H54 (cell line): Measurements from ENCODE around the gene AP2A1.
"Not testable (repeated sequence)": the region's sequence is repeated elsewhere in the genome, so short reads cannot be mapped to it uniquely, and the experiment has no call there.

Experiments used
- DNase-seq: peaks from one replicate; pipeline ENCODE4 v3.0.0; 2011; ENCODE audit warnings: low spot score, mixed read lengths; ENCODE audit not compliant: insufficient read length
- FAIRE-seq: peaks from 3 replicates; lab custom pipeline; 2011; peaks lifted over from hg19 to GRCh38; lab: Jason Lieb, UNC
- POLR2A ChIP-seq: IDR thresholded peaks from 2 replicates; pipeline ENCODE4 v1.6.1; 2011; ENCODE audit warnings: low read depth, mild to moderate bottlenecking, low read length

Gene AP2A1

DNA sequence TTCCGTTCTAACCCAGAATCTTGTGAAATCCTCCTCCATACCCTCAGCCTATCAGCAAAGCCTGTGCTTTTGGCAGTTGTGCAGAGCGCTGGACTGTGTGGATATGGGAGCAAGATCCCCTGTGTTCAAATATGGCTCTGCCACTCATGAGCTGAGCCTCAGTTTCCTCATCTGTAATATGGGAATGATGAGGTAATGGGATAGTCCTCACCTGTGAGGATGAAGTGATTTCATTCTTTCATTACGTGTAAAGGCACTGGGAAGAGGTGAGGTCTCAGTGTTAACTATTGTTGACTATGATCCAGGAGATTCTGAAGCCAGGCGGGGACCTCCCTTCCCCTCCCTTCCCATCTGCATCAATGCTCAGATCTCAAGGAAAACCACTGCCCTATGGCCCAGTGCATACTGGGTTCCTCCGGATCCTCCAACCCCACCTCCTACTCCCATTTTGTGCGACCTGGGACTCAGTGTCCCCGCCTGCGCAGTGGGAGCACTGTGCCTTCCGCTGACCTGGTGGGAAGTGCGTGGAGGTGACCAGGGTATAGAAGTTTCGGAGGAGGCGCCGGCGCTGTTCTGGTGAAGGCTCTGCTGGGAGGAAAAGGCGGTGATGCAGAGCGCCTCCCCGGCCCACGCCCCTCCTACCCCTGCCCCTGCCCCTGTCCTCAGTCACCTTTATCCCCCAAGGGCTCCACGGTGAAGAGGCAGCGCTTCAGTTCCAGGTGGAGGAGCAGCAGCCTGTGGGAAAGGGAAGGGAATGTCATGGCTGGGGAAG lies 41.3 kb downstream of the AP2A1 start:
- DNase-seq = no peak
- no peak for TF ChIP-seq POLR2A
- FAIRE-seq = no peak

DNA sequence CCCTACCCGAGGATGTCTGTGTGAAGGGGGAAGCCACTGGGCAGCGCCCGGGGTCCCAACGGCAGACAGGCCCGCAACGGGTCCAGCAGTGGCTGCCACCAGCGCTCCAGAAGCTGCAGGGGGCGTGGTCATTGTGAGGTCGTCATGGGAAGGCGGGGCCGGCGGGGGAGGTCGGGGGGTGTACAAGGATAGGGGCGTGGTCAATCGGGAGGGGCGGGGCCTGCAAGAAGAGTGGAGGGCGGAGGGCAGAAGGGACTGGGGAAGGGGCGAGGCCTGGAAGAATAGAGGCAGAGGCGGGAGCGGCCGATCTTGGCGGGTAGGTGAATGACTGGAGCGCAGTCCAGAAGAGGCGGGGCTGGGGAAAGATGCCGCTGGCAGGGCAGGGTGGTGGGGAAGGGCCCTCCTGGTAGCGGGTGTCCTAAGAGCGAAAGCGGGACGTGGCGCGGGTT lies 41.9 kb downstream of the AP2A1 start:
- FAIRE-seq = no peak
- DNase-seq = peak; percentile 87
- no peak for TF ChIP-seq POLR2A

GRCh38 chr19:49809160-49809940 lies 42.5 kb downstream of the AP2A1 start:
- DNase-seq = no peak
- no peak for FAIRE-seq
- TF ChIP-seq POLR2A = no peak; the same call in 1 of the 2 replicates

DNA sequence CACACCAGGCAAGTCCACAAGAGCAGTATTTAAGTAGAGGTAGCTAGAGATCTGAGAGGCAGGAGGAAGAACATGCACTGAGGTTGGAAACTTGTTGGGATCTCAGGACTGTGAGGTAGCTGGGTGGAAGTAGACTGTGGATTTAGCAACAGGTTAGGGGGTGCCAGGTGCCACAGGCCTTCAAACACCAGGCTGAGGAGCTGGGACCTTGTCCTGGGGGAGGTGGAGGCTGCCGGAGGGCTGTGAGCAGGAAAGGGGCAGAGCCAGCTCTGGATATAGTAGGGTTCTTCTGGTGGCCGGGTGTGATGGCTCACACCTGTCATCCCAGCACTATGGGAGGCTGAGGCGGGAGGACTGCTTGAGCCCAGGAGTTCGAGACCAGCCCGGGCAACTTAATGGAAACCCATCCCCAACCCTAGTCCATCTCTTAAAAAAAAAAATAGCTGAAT lies 43.2 kb downstream of the AP2A1 start:
- TF ChIP-seq POLR2A = no peak
- DNase-seq (no peak), FAIRE-seq (no peak)

GRCh38 chr19:49811328-49811727 lies 44.5 kb downstream of the AP2A1 start:
- FAIRE-seq (no peak), DNase-seq (no peak)

GRCh38 chr19:49812452-49812996 lies 45.7 kb downstream of the AP2A1 start:
- FAIRE-seq (no peak), DNase-seq (no peak)
- no peak for TF ChIP-seq POLR2A

More at GRCh38 chr19:49811328-49811727, 44.5 kb downstream of the AP2A1 start:
- TF ChIP-seq POLR2A = no peak

GRCh38 chr19:49812997-49813861 lies 46.4 kb downstream of the AP2A1 start, which contains the start of gene FUZ:
FUZ (minus strand) TSS chr19:49813292; CDS start chr19:49813106, 186 bp downstream.
- FAIRE-seq (peak; percentile 84), DNase-seq (peak; percentile 98)
- no peak for TF ChIP-seq POLR2A

DNA sequence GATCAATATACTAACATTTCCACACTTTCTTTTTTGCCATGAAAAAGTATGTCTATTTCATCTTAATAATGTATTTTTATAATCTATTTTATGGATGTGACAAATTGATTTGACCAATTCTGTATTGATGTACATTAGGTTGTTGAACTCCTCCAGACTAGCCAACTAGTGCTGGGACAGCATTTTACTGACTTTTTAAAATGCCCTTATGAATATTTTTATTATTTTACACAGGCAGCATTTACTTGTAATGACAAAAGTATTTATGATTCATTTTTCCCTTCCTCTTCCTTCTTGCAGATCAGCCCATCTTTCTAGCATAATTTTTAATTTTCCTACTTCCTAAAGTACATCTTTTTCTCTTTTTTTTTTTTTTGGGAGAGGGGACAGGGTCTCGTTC lies 47.2 kb downstream of the AP2A1 start:
- DNase-seq (no peak), FAIRE-seq (no peak)
- no peak for TF ChIP-seq POLR2A

DNA sequence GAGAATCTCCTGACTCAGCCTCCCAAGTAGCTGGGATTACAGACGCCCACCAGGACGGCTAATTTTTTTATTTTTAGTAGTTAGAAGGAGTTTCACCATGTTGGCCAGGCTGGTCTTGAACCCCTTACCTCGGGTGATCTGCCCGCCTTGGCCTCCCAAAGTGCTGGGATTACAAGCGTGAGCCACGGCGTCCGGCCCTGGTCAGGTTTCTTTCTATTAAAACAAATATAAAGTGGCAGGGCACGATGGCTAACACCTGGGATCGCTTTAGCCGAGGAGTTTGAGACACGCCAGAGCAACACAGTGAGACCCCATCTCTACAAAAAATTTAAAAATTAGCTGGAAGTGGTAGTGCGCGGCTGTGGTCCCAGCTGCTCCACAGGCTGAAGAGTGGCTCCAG lies 49.8 kb downstream of the AP2A1 start:
- TF ChIP-seq POLR2A = no peak
- FAIRE-seq (no peak), DNase-seq (no peak)

DNA sequence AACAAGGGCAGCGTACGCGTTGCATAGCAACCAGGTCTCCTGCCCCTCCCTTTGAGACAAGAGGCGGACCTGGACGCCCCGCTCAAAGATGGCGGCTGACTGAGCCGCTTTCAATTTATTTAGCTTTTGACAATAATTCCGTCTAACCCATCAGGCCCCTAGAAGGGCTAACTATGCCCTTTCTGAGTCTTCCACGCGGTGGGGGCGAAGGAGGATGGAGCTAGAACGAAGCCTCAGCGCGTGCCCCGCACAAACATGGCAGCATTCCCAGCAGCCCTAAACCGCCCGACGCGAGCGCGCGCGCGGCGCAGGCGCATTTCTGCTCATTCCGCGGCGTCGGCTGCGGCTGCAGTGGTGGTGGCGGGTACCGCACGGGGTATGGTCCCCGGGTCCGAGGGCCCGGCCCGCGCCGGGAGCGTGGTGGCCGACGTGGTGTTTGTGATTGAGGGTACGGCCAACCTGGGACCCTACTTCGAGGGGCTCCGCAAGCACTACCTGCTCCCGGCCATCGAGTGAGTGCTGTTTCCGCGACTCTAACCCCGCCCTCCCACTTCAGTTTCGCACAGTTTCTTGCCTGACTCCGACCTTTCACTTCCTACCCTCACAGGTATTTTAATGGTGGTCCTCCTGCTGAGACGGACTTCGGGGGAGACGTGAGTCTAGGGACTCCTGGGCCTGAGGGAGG lies 51.3 kb downstream of the AP2A1 start, which contains the start of gene MED25:
TSS of gene MED25 (plus strand) at position 326 of the 685 bp plus-strand sequence. CDS start at position 379, 53 bp downstream.
- peak; percentile 89 for TF ChIP-seq POLR2A
- DNase-seq (peak; percentile 96), FAIRE-seq (no peak)

DNA sequence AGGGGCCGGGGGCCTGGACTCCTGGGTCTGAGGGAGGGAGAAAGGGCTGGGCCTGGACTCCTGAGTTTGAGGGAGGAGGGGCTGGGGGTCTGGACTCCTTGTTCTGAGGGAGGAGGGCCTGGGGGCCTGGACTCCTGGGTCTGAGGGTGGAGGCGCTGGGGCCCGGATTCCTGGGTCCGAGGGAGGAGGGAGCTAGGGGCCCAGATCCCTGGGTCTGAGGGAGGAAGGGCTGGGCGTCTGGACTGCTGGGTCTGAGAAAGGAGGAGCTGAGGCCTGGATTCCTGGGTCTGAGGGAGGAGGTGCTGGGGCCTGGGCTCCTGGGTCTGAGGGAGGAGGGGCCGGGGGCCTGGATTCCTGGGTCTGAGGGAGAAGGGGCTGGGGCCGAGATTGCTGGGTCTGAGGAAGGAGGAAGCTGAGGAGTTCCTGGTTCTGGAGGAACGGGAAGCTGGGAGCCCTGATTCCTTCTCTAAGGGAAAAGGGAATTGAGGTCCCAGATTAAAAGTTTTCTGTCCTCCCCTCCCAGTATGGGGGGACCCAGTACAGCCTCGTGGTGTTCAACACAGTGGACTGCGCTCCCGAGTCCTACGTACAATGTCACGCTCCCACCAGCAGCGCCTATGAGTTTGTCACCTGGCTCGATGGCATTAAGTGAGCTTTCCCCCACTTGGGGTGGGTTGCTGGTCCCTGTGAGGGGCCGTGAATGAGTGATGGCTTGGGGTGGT lies 52.0 kb downstream of the AP2A1 start:
- no peak for TF ChIP-seq POLR2A
- FAIRE-seq = no peak
- no peak for DNase-seq

- not testable (repeated sequence) for FAIRE-seq, DNase-seq
Measured at GRCh38 chr19:49819452-49820115, 52.8 kb downstream of the AP2A1 start.
